GM10266 (cell line): Measurements from ENCODE around the gene SORCS3.

Experiments used
- DNase-seq: peaks from one replicate; pipeline ENCODE4 v3.0.0; 2012; ENCODE audit errors: extremely low spot score
- TF ChIP-seq, protein P1 (sequence below): IDR thresholded peaks from 2 replicates; pipeline ENCODE4 v1.5.1; 2012; ENCODE audit warnings: mild to moderate bottlenecking, low read depth; ENCODE audit not compliant: control insufficient read depth, insufficient read depth; ENCODE audit errors: missing control alignments

Gene SORCS3

DNA sequence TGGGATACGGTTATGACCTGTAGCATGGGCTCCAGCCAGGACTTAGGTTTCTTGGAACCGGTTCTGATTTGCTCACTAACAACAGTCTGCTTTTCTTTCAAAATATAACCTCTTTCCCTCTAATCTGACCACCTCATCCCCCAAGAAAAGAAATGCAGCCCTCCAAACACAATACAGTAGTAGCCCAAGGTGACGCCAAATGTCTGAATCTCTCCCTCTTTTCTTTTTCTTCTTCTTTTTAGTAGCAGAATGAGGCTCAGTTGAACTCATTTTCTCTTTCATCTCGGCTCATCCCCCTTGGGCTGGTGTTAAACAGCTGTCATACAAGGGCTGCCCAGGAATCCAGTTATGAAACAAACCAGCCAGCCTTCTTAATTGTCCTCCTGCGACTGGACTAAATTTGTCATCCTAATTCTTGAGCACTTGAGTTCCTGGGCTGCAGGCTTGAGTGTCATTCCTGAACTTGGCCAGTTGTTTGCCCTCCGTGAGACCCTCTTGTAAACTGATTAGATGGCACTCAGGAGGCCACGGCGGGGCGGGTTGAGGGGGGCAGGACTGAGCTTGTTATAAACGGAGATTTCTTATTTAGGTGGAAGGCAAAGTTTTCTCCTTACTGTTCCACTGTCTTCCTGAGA is 94.8 kb downstream of the SORCS3 start:
- no peak for DNase-seq
- TF ChIP-seq, protein P1, sequence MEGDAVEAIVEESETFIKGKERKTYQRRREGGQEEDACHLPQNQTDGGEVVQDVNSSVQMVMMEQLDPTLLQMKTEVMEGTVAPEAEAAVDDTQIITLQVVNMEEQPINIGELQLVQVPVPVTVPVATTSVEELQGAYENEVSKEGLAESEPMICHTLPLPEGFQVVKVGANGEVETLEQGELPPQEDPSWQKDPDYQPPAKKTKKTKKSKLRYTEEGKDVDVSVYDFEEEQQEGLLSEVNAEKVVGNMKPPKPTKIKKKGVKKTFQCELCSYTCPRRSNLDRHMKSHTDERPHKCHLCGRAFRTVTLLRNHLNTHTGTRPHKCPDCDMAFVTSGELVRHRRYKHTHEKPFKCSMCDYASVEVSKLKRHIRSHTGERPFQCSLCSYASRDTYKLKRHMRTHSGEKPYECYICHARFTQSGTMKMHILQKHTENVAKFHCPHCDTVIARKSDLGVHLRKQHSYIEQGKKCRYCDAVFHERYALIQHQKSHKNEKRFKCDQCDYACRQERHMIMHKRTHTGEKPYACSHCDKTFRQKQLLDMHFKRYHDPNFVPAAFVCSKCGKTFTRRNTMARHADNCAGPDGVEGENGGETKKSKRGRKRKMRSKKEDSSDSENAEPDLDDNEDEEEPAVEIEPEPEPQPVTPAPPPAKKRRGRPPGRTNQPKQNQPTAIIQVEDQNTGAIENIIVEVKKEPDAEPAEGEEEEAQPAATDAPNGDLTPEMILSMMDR: no peak

DNA sequence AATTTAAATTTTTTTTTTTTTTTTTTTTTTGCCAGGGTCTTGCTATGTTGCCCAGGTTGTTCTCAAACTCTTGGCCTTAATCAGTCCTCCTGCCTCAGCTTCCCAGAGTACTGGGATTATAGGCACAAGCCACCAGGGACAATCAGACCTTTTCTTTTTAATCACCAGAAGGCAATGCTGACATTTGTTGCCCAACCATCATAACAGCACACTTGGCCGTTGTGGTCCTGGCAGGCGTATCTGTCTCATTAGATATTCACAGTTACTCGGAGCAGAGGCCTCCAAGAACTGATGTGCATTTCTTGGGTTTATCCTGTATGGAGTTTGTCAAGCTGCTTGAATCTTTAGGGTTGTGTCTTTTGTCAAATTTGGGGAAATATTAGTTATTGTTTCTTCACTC is 100.0 kb downstream of the SORCS3 start:
- no peak for DNase-seq
- TF ChIP-seq, protein P1: no peak

DNA sequence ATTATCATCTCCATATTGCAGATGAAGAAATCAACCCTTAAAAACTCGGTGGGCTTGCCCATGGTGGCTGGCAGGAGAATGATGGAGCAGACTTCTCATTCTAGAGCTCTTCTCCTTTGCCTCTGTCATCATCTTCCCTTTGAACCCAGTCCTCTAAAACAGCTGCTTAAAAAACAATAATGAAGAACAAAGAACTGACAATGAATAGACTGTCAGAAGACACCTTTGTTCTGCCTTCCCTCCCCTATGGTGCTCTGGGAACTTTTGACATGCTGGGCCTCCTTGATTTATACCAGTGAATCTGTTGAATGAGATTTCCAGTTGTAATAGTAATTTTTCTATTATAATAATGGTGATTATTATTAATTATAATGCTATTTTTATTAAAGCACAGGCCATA is 103.0 kb downstream of the SORCS3 start:
- TF ChIP-seq, protein P1: no peak
- DNase-seq: no peak

DNA sequence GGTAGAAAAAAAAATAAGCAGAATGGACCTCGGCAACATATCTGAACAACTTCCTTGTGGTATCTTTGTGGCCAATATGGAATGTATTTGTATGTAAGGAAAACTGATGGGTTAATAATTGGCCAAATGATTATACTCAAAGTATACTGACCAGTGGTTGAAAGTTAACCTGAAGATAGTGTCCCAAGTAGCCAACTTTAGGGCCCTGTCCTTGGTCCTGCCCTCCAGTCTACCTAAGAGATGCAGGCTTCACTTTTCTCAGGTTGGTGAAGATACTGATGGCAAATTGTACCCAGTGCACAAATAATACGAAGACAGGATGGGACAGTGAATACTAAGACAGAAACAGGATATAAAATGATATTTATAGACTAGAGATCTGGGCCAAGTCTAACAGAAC is 109.2 kb downstream of the SORCS3 start:
- TF ChIP-seq, protein P1: no peak
- no peak for DNase-seq

DNA sequence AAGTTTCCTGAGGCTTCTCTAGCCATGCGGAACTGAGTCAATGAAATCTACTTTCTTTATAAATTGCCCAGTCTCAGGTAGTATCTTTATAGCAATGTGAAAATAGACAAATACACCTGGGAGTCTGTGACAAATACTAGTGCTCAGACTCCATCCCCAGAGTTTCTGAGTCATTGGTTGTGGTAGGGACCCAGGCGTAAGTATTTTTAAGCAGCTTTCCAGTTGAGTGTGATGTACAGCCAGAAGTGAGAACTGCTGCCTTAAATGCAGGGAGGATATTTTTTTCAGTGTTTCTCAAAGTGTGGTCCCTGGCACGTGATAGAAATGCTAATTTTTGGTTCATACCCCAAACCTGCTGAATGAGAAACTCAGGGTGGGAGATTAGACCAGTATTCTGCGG is 121.7 kb downstream of the SORCS3 start:
- TF ChIP-seq, protein P1: no peak

DNA sequence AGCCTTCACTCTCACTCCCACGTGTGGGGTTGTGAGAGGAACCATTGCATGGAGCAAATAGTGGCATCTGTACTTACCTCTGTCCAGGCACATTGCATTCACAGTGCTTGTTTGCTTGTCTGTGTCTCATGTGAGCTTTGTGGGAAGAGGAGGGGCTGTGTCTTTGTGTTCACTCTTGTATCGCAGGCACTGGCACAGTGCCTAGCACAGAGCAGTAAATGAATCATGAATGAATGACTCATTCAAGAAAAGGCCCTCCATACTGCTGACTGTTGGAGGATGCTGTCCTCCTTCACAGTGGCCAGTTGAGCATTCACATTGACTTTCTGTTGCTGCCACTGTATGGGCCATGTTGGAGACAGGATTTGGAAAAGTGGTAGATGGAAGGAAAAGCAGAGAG is 125.3 kb downstream of the SORCS3 start:
- no peak for DNase-seq
- TF ChIP-seq, protein P1: no peak

More for the DNA sequence above, 121.7 kb downstream of the SORCS3 start:
- no peak for DNase-seq

DNA sequence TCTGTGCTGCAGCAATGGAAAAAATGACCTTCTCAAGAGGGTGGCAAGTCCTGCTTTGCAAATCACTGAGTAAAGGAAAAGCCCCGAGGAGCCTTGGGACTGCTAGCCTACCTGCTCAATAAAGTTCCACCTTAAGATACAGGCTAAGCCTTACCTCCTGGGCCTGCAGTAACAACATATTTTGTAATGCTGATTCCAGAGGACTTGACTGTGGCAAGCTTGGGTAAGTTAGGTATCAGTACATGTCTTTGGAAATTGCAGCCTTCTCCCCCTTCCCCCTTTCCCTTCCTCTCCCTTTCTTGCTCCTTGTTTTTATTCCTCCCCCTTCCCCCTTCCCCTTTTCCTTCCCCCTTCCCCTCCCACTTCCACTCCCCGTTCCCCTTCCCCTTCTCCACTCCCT is 126.2 kb downstream of the SORCS3 start:
- TF ChIP-seq, protein P1: no peak
- DNase-seq: no peak
